ENCODE data around the gene RAMAC.
"Not testable (repeated sequence)": the region's sequence is repeated elsewhere in the genome, so short reads cannot be mapped to it uniquely, and the experiment has no call there.

Gene RAMAC

GRCh38 chr15:82993144-82993543 is 7.1 kb downstream of the RAMAC start:
- TF ChIP-seq CTCF (conservative IDR thresholded peaks at IDR 0.05; ENCODE audit: low read depth, low read length): no peak
- no peak for DNase-seq (ENCODE audit: low read depth)

DNA sequence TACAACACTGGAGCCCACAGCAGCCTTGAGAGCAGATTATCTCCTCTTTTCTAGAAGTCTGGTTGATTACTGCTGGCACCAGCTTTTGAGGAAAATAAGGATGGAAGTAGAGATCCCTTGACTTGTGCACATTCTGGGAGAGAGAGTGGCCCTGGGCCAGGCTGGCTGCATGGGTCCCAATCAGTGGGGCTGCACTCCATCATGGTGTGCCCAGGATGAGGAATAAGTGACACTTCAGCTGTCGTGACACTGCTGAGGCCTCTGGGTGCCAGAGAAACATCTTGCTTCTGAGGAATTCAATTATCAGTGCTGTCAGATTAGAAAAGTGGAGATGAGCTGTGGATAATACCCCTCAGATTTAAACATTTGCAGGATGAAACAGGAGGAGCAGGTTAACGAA is 9.1 kb downstream of the RAMAC start:
- no peak for TF ChIP-seq CTCF (conservative IDR thresholded peaks at IDR 0.05; ENCODE audit: low read depth, low read length)
- H3K4me3 ChIP-seq (ENCODE audit: low read depth, low read length): no peak overlapping the region
- DNase-seq (ENCODE audit: low read depth): no peak

More at GRCh38 chr15:82993144-82993543, 7.1 kb downstream of the RAMAC start:
- no peak overlapping the region for H3K4me3 ChIP-seq (ENCODE audit: low read depth, low read length)

DNA sequence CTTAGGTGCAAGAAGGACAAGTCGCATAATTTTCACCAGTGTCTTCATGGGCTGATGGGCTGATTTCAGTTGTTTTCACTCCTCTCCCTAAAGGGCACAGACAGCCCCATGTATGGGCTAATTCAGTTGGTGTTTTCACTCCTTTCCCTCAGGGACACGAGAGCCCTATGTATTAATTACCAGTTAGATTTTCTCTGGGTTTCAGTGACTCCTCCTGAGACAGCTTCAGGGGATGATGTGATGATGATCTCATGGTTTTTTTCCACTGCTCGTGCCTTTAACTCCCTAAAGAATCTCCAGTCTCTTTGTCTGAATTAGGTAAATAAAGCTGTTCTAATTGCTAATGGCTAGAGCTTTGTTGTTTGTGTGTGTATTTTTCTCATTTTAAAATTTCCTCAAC is 9.9 kb downstream of the RAMAC start:
- no peak for TF ChIP-seq CTCF (conservative IDR thresholded peaks at IDR 0.05; ENCODE audit: low read depth, low read length)
- H3K4me3 ChIP-seq (ENCODE audit: low read depth, low read length): no peak overlapping the region
- no peak for DNase-seq (ENCODE audit: low read depth)

GRCh38 chr15:82999426-82999825 is 13.4 kb downstream of the RAMAC start:
- H3K4me3 ChIP-seq (ENCODE audit: low read depth, low read length): no peak overlapping the region
- DNase-seq (ENCODE audit: low read depth): no peak
- no peak for TF ChIP-seq CTCF (conservative IDR thresholded peaks at IDR 0.05; ENCODE audit: low read depth, low read length)

- DNase-seq (ENCODE audit: low read depth): peak; percentile 85
- H3K4me3 ChIP-seq (ENCODE audit: low read depth, low read length): peak overlapping the region; percentile 53
- peak; percentile 67 for TF ChIP-seq CTCF (conservative IDR thresholded peaks at IDR 0.05; ENCODE audit: low read depth, low read length)
Measured at GRCh38 chr15:82999905-83000671, 14.1 kb downstream of the RAMAC start.

GRCh38 chr15:83000672-83001031 is 14.6 kb downstream of the RAMAC start:
- not testable (repeated sequence) for DNase-seq (ENCODE audit: low read depth)

GRCh38 chr15:83010709-83011270 is 24.8 kb downstream of the RAMAC start:
- H3K4me3 ChIP-seq (ENCODE audit: low read depth, low read length): peak overlapping the region; percentile 99
- peak; percentile 93 for DNase-seq (ENCODE audit: low read depth)

More at GRCh38 chr15:83000672-83001031, 14.6 kb downstream of the RAMAC start:
- H3K4me3 ChIP-seq (ENCODE audit: low read depth, low read length): not testable (repeated sequence)

More at GRCh38 chr15:83010709-83011270, 24.8 kb downstream of the RAMAC start:
- TF ChIP-seq CTCF (conservative IDR thresholded peaks at IDR 0.05; ENCODE audit: low read depth, low read length): peak; percentile 99
